H1 (cell line): ENCODE measurements around the gene TGFB2. TPM values are rescaled to one million over a fixed set of nuclear protein-coding genes. Genes with fewer than 3 reads are reported as not detected.

Source experiments
- CBX5 ChIP-seq: fragments of 300-800, 300-1000 bp; sonication (generic); IDR thresholded peaks from 2 replicates; pipeline ENCODE4 v1.7.1; 2016; ENCODE audit warnings: antibody characterized with exemption, low read length, low read depth
- HDAC6 ChIP-seq: IDR thresholded peaks from one replicate; pipeline ENCODE4 v1.7.1; 2012; ENCODE audit warnings: low read depth, mild to moderate bottlenecking, inconsistent platforms, low read length, moderate library complexity
- PHF8 ChIP-seq: fragments of 200-600 bp; sonication (generic); conservative IDR thresholded peaks from 2 replicates; pipeline ENCODE4 v1.7.1; 2012; ENCODE audit warnings: low read depth, mild to moderate bottlenecking, inconsistent platforms, low read length, moderate library complexity
- TAF7 ChIP-seq: optimal IDR thresholded peaks from 2 replicates; pipeline ENCODE3; 2011; ENCODE audit warnings: low read depth, mild to moderate bottlenecking, inconsistent platforms, low read length, moderate library complexity, borderline replicate concordance
- polyA plus RNA-seq, 7 experiments: library from polyadenylated mRNA; depleted of rRNA in 3 of 7; stranded (reverse) in 5 of 7; unstranded in 2 of 7; fragments of >200 nt in 5 of 7; fragments of 200-250 nt in 2 of 7; gene quantifications; 1 replicate in 5 of 7; 2 replicates in 1 of 7; 4 replicates in 1 of 7; pipeline versions ENCODE4 v1.2.1 to v1.2.3, GENCODE V29; 2011 to 2013; ENCODE audit warnings: missing spikeins in 2 of 7, mixed read lengths in 2 of 7
- total RNA-seq: library from RNA; stranded (reverse); fragmentation: NEBNext Ultra II Directional; extraction: Animal tissue kit (Norgen Biotek cat#: 25700); gene quantifications from 2 replicates; pipeline ENCODE4 v1.2.1, GENCODE V29; 2021

Gene TGFB2
- total and polyA plus RNA-seq, 2 of the 8 experiments (the other 6 are each of a cell fraction or from before 2014, with no cell fraction given), result 0.26 to 0.84 TPM

DNA sequence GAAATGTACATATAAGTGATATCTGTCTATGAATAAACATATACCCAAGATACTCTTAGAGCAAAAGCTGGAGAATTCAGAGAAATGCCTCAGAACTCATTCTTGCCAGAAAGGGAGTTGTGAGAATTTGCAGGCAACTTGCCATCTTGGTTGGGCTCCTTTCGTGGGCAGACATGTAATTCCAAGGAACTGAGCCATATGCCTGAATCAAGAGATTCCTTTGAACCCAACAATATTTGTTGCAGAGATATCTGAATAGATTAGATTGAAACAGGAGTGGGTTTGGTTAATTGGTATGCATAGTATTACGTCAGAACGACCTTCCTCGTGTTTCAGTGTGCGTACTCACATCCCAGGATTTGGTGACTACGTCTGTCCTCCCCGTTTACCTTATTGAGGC is 67.0 kb downstream of the TGFB2 start (continued):
- TF ChIP-seq TAF7 (no peak), PHF8 (no peak), HDAC6 (no peak), CBX5 (no peak)
